Thoracic aorta (tissue), 2 donors: ENCODE measurements around the gene ST6GALNAC4. TPM values are rescaled to one million over a fixed set of nuclear protein-coding genes. Genes with fewer than 3 reads are reported as not detected.

Experiments
- ATAC-seq: fragments of 150-250 bp; one replicate; pipeline ENCODE4 v1.8.0; 2017; ENCODE audit warnings: low read depth; ENCODE audit not compliant: insufficient number of reproducible peaks, low FRiP score
- DNase-seq: peaks from one replicate; pipeline ENCODE4 v3.0.0-alpha.2; 2020; ENCODE audit warnings: low spot score
- H3K27ac ChIP-seq, 2 donors: fragments of 200-600 bp; sonication (generic); 1 replicate in 1 of 2; 2 replicates in 1 of 2; pipeline ENCODE4 v1.5.1; 2016; ENCODE audit warnings: mild to moderate bottlenecking in 2 of 2, moderate library complexity in 2 of 2
- H3K27me3 ChIP-seq: fragments of 200-600 bp; sonication (generic); replicated peaks from 2 replicates; pipeline ENCODE4 v1.6.0; 2016; ENCODE audit warnings: mild to moderate bottlenecking; ENCODE audit not compliant: insufficient read depth
- H3K36me3 ChIP-seq: fragments of 200-600 bp; sonication (generic); one replicate; pipeline ENCODE4 v1.5.1; 2016
- H3K4me1 ChIP-seq, 2 donors: fragments of 200-600 bp; sonication (generic); 1 replicate in 1 of 2; 2 replicates in 1 of 2; pipeline versions ENCODE4 v1.5.1 to v1.6.0; 2016; ENCODE audit warnings: low read depth in 2 of 2, mild to moderate bottlenecking in 1 of 2; ENCODE audit not compliant: control insufficient read depth in 1 of 2
- H3K4me3 ChIP-seq: fragments of 200-600 bp; sonication (generic); 2 replicates; pipeline ENCODE4 v1.5.1; 2016; ENCODE audit warnings: mild to moderate bottlenecking
- H3K9me3 ChIP-seq: fragments of 200-600 bp; sonication (generic); 2 replicates; pipeline ENCODE4 v1.5.1; 2016
- total RNA-seq, 2 donors: library from RNA; depleted of rRNA; stranded (reverse); fragments of >200 nt; gene quantifications; one replicate each; pipeline versions ENCODE4 v1.1.0 to v1.2.3, GENCODE V29; 2016
- TF ChIP-seq, protein P1 (sequence below): fragments of 200-600 bp; sonication (generic); IDR thresholded peaks from one replicate; pipeline ENCODE4 v1.5.1; 2019; ENCODE audit warnings: antibody characterized with exemption

The ST6GALNAC4 gene
- total RNA-seq, 2 donors from 2014 or later, result 45.0 to 61.2 TPM

GRCh38 chr9:127897193-127897692 lies 19.6 kb downstream of the ST6GALNAC4 start:
- Histone ChIP-seq H3K9me3 (no peaks in the 10 kb centered on the region), H3K4me1 (peaks cover 13 to 32% of the 10 kb centered on the region in 2 donors), H3K36me3 (peaks cover 41% of the 10 kb centered on the region), H3K4me3 (peak overlapping the region; percentile 99), H3K27me3 (no peaks in the 10 kb centered on the region), H3K27ac (peak overlapping the region; percentile 95)
- ATAC-seq (peak; percentile 71), DNase-seq (no peak)
- TF ChIP-seq, protein P1, sequence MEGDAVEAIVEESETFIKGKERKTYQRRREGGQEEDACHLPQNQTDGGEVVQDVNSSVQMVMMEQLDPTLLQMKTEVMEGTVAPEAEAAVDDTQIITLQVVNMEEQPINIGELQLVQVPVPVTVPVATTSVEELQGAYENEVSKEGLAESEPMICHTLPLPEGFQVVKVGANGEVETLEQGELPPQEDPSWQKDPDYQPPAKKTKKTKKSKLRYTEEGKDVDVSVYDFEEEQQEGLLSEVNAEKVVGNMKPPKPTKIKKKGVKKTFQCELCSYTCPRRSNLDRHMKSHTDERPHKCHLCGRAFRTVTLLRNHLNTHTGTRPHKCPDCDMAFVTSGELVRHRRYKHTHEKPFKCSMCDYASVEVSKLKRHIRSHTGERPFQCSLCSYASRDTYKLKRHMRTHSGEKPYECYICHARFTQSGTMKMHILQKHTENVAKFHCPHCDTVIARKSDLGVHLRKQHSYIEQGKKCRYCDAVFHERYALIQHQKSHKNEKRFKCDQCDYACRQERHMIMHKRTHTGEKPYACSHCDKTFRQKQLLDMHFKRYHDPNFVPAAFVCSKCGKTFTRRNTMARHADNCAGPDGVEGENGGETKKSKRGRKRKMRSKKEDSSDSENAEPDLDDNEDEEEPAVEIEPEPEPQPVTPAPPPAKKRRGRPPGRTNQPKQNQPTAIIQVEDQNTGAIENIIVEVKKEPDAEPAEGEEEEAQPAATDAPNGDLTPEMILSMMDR, result no peak

- DNase-seq, result no peak
- Histone ChIP-seq H3K4me3 (peak overlapping the region; percentile 99), H3K36me3 (peaks cover 41% of the 10 kb centered on the region), H3K27me3 (no peaks in the 10 kb centered on the region), H3K4me1 (peaks cover 13 to 32% of the 10 kb centered on the region in 2 donors), H3K27ac (peak overlapping the region; percentile 75 to 95), H3K9me3 (no peaks in the 10 kb centered on the region)
- TF ChIP-seq, protein P1, result no peak
- ATAC-seq, result peak; percentile 1
Measured at GRCh38 chr9:127896395-127897192, 20.2 kb downstream of the ST6GALNAC4 start.

DNA sequence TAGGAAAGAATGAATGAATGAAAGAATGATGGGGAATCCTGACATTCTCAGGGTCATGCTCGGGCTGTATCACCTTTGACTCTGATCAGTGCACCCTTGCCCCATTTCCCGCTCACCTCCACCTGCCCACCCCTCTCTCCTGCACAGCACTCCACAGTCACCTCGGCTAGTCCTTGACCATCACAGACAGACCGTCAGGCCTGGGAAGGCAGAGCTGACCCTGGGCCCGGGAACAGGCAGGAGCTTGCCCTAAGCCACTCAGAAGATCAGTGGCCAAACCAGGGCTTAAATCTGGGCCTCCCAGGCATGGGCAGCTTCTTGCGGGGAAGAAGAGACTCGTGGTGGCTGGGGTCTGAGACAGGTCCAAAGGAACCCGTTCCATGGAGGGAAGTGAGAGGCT lies 21.0 kb downstream of the ST6GALNAC4 start:
- Histone ChIP-seq H3K27me3 (no peaks in the 10 kb centered on the region), H3K36me3 (peaks cover 41% of the 10 kb centered on the region), H3K27ac (no peak overlapping the region), H3K4me3 (no peak overlapping the region), H3K4me1 (peaks cover 13 to 32% of the 10 kb centered on the region in 2 donors), H3K9me3 (no peaks in the 10 kb centered on the region)
- DNase-seq, result no peak
- ATAC-seq, result no peak
- TF ChIP-seq, protein P1, result no peak

DNA sequence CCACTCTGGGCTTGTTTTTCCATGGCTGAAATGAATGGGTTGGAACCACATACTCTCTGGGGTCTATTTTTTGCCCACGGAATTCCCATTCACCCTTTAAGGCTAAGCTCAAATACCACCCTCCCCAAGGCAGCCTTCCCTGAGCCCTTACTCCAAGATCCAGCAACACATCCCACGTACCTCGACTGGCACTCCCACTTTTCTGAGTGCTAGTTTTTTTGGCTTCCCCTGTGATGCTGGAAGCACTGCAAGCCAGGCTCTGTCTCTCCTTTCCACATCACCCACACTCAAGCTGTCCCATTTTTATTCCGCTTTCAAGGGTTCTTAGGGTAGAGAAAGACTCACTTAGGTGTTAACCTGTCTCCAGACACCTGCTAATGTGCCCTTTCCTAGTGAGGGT lies 23.4 kb downstream of the ST6GALNAC4 start:
- no peak overlapping the region for H3K4me3 ChIP-seq
- H3K4me1 ChIP-seq, result peaks cover 13 to 25% of the 10 kb centered on the region in 2 donors
- no peaks in the 10 kb centered on the region for H3K9me3 ChIP-seq
- H3K36me3 ChIP-seq, result peaks cover 58% of the 10 kb centered on the region
- TF ChIP-seq, protein P1, result no peak
- ATAC-seq (no peak), DNase-seq (no peak)
- H3K27me3 ChIP-seq, result no peaks in the 10 kb centered on the region
- H3K27ac ChIP-seq, result no peak overlapping the region

DNA sequence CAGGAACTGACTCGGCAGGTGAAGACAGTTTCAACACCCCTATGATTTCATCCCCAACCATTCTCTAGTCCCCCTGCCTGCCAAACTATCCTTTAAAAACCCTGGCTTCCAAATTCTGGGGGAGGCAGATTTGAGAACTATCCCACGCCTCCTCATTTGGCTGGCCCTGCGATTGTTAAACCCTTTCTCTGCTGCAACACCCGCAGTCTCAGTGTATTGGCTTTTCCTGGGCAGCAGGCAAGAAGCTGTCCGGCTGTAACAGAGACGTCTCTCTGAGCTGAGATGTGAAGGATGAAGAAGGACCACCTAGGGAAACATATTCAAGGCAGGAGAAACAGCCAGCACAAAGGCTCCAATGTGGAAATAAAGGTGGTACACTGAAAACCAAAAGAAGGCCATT lies 24.0 kb downstream of the ST6GALNAC4 start:
- Histone ChIP-seq H3K27ac (no peak overlapping the region), H3K9me3 (no peaks in the 10 kb centered on the region), H3K36me3 (peaks cover 62% of the 10 kb centered on the region), H3K4me1 (peaks cover 10 to 22% of the 10 kb centered on the region in 2 donors), H3K4me3 (no peak overlapping the region), H3K27me3 (no peaks in the 10 kb centered on the region)
- TF ChIP-seq, protein P1, result no peak
- DNase-seq (no peak), ATAC-seq (no peak)
